Smooth muscle cell (in vitro differentiated cells): ENCODE results near the gene RHEBL1. TPM values are rescaled to one million over a fixed set of nuclear protein-coding genes. Genes with fewer than 3 reads are reported as not detected.

ENCODE experiments used
- DNase-seq: peaks from one replicate; lab custom pipeline; 2025; ENCODE audit not compliant: unreplicated experiment; lab: John Stamatoyannopoulos, UW
- H2AFZ ChIP-seq: fragments of 200-600 bp; sonication (generic); 2 replicates; pipeline ENCODE4 v1.6.0; 2016; ENCODE audit warnings: antibody characterized with exemption, low read depth, mild to moderate bottlenecking
- H3F3A ChIP-seq: fragments of 200-600 bp; sonication (generic); 2 replicates; pipeline ENCODE4 v1.6.0; 2017; ENCODE audit warnings: antibody characterized with exemption, low read depth
- H3K27ac ChIP-seq: fragments of 200-600 bp; sonication (generic); 2 replicates; pipeline ENCODE4 v1.5.1; 2016; ENCODE audit warnings: low read depth, mild to moderate bottlenecking
- H3K27me3 ChIP-seq: fragments of 200-600 bp; sonication (generic); 2 replicates; pipeline ENCODE4 v1.6.1; 2016; ENCODE audit warnings: low read depth, mild to moderate bottlenecking
- H3K36me3 ChIP-seq: fragments of 200-600 bp; sonication (generic); 2 replicates; pipeline ENCODE4 v1.5.1; 2016; ENCODE audit warnings: low read depth
- H3K4me1 ChIP-seq: fragments of 200-600 bp; sonication (generic); 2 replicates; pipeline ENCODE4 v1.5.1; 2016; ENCODE audit warnings: low read depth
- H3K4me2 ChIP-seq: fragments of 200-600 bp; sonication (generic); 2 replicates; pipeline ENCODE4 v1.6.0; 2016; ENCODE audit warnings: mild to moderate bottlenecking
- H3K4me3 ChIP-seq: fragments of 200-600 bp; sonication (generic); 2 replicates; pipeline ENCODE4 v1.5.1; 2016; ENCODE audit warnings: mild to moderate bottlenecking
- H3K79me2 ChIP-seq: fragments of 200-600 bp; sonication (generic); 2 replicates; pipeline ENCODE4 v1.6.0; 2016; ENCODE audit warnings: low read depth, mild to moderate bottlenecking
- H3K9ac ChIP-seq: fragments of 200-600 bp; sonication (generic); 2 replicates; pipeline ENCODE4 v1.6.0; 2016; ENCODE audit warnings: low read depth
- H3K9me3 ChIP-seq: fragments of 200-600 bp; sonication (generic); replicated peaks from 2 replicates; pipeline ENCODE4 v1.5.1; 2016; ENCODE audit warnings: low read depth
- H4K20me1 ChIP-seq: fragments of 200-600 bp; sonication (generic); 2 replicates; pipeline ENCODE4 v1.6.0; 2016; ENCODE audit warnings: low read depth
- CTCF ChIP-seq: fragments of 200-600 bp; sonication (generic); IDR thresholded peaks from 2 replicates; pipeline ENCODE4 v1.5.1; 2017; ENCODE audit warnings: borderline replicate concordance, mild to moderate bottlenecking, antibody characterized with exemption; ENCODE audit not compliant: insufficient read depth, poor library complexity, severe bottlenecking
- WGBS: methylation state at CpG from one replicate; pipeline ENCODE4 v1.1.7; 2016; ENCODE audit warnings: low lambda C conversion rate; 5-methylcytosine and 5-hydroxymethylcytosine counted together
- polyA plus RNA-seq: library from polyadenylated mRNA; unstranded; fragments of >200 nt; fragmentation: Nextera tagmentation; extraction: Ambion mirVana; gene quantifications from 2 replicates; pipeline ENCODE4 v1.2.1, GENCODE V29; 2016
- total RNA-seq: library from RNA; depleted of rRNA; stranded (reverse); fragments of >200 nt; gene quantifications from 2 replicates; pipeline ENCODE4 v1.2.3, GENCODE V29; 2014

Gene RHEBL1
- total and polyA plus RNA-seq, 2 experiments from 2014 or later = 0.76 to 2.1 TPM

GRCh38 chr12:49031573-49032161 lies 38.1 kb downstream of the RHEBL1 start:
- H3K27ac ChIP-seq = no peak overlapping the region
- peaks cover 8% of the 10 kb centered on the region for H3K36me3 ChIP-seq
- H3K9ac ChIP-seq = no peak overlapping the region
- H3K4me2 ChIP-seq = no peak overlapping the region
- H3K4me3 ChIP-seq = no peak overlapping the region
- peaks cover 3% of the 10 kb centered on the region for H3K79me2 ChIP-seq
- H4K20me1 ChIP-seq = peaks cover 27% of the 10 kb centered on the region
- DNase-seq = no peak
- H3K9me3 ChIP-seq = no peaks in the 10 kb centered on the region
- WGBS = 99% methylated on average over 8 of the region's 8 CpGs
- no peaks in the 10 kb centered on the region for H3F3A ChIP-seq
- no peak for TF ChIP-seq CTCF
- no peak overlapping the region for H2AFZ ChIP-seq
- H3K27me3 ChIP-seq = no peaks in the 10 kb centered on the region
- no peaks in the 10 kb centered on the region for H3K4me1 ChIP-seq

- 99% methylated on average over 19 of the region's 19 CpGs for WGBS
- no peak overlapping the region for H2AFZ ChIP-seq
- H3F3A ChIP-seq = no peaks in the 10 kb centered on the region
- H3K9me3 ChIP-seq = no peaks in the 10 kb centered on the region
- no peak overlapping the region for H3K4me2 ChIP-seq
- H4K20me1 ChIP-seq = peaks cover 25% of the 10 kb centered on the region
- DNase-seq = no peak
- no peak overlapping the region for H3K9ac ChIP-seq
- H3K4me3 ChIP-seq = no peak overlapping the region
- H3K36me3 ChIP-seq = peaks cover 8% of the 10 kb centered on the region
- H3K27me3 ChIP-seq = no peaks in the 10 kb centered on the region
- H3K4me1 ChIP-seq = no peaks in the 10 kb centered on the region
- TF ChIP-seq CTCF = no peak
- no peaks in the 10 kb centered on the region for H3K79me2 ChIP-seq
- no peak overlapping the region for H3K27ac ChIP-seq
Observed at GRCh38 chr12:49030714-49031572, 38.8 kb downstream of the RHEBL1 start.

- H3K9me3 ChIP-seq = no peaks in the 10 kb centered on the region
- WGBS = 98% methylated on average over 8 of the region's 8 CpGs
- no peaks in the 10 kb centered on the region for H3K27me3 ChIP-seq
- H4K20me1 ChIP-seq = peaks cover 18% of the 10 kb centered on the region
- TF ChIP-seq CTCF = no peak
- H3F3A ChIP-seq = no peaks in the 10 kb centered on the region
- H3K79me2 ChIP-seq = no peaks in the 10 kb centered on the region
- H3K4me2 ChIP-seq = no peak overlapping the region
- no peak overlapping the region for H3K9ac ChIP-seq
- no peak for DNase-seq
- H3K36me3 ChIP-seq = peaks cover 8% of the 10 kb centered on the region
- H3K4me1 ChIP-seq = no peaks in the 10 kb centered on the region
- H3K27ac ChIP-seq = no peak overlapping the region
- no peak overlapping the region for H2AFZ ChIP-seq
- H3K4me3 ChIP-seq = no peak overlapping the region
Observed at GRCh38 chr12:49030119-49030518, 39.7 kb downstream of the RHEBL1 start.
